Sciatic nerve (tissue), 2 donors: ENCODE results near the gene KPNA4. TPM values are rescaled to one million over a fixed set of nuclear protein-coding genes. Genes with fewer than 3 reads are reported as not detected.
"Not testable (repeated sequence)": the region's sequence is repeated elsewhere in the genome, so short reads cannot be mapped to it uniquely, and the experiment has no call there.

ENCODE experiments used
- ATAC-seq: fragments of 200-7000 bp; cut with Tn5 transposase; one replicate; pipeline ENCODE4 v1.9.1; 2020; ENCODE audit warnings: mild to moderate bottlenecking, moderate library complexity
- DNase-seq: peaks from one replicate; pipeline ENCODE4 v3.0.0-alpha.2; 2020; ENCODE audit warnings: low spot score
- intact Hi-C: fragments of 100-400 bp; cut with DNase I; formaldehyde crosslinking; loops from one replicate; pipeline ENCODE4 v1.14.2; 2022
- total RNA-seq: library from RNA; stranded (reverse); fragmentation: NEBNext Ultra II Directional; extraction: Animal tissue kit (Norgen Biotek cat#: 25700); gene quantifications from one replicate; pipeline ENCODE4 v1.2.1, GENCODE V29; 2021
- donor health status: DM: no; HTN: no; CAD: no.
- donor health status: DM: no; HTN: no; CAD: no.

KPNA4 gene
- total RNA-seq, 1 donor from 2014 or later = 62.0 TPM

GRCh38 chr3:160531311-160531710 is 34.1 kb downstream of the KPNA4 start:
- ATAC-seq = no peak
- intact Hi-C loops = no loop called here

GRCh38 chr3:160516391-160516790 is 49.0 kb downstream of the KPNA4 start:
- intact Hi-C loops, ATAC-seq, DNase-seq: not testable (repeated sequence)

More at GRCh38 chr3:160531311-160531710, 34.1 kb downstream of the KPNA4 start:
- no peak for DNase-seq

DNA sequence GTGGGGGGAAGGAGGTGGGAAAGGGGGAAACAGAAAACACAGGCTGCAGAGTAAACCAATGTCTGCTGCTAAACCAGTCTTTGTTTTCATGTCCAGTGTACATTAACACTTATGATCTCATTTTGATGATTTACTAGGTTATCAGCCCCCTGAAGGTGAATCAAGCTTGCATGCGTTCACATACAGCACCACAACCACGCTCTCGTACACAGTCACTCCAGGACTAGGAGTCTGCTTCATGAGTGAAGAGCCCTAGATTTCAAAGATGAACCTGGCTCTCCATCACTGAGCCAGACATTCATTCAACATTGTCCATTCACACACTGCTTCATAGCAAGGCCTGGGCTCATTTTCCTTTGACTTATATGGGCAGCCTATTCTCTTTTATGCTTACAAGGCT is 64.0 kb downstream of the KPNA4 start:
- DNase-seq (no peak), ATAC-seq (no peak)
- intact Hi-C loops = no loop called here

- ATAC-seq = no peak
- intact Hi-C loops = no loop called here
- no peak for DNase-seq
Observed at GRCh38 chr3:160498202-160498601, 67.2 kb downstream of the KPNA4 start.

- intact Hi-C loops = no loop called here
- no peak for DNase-seq
- ATAC-seq = no peak
Observed at GRCh38 chr3:160490166-160490565, 75.2 kb downstream of the KPNA4 start.

DNA sequence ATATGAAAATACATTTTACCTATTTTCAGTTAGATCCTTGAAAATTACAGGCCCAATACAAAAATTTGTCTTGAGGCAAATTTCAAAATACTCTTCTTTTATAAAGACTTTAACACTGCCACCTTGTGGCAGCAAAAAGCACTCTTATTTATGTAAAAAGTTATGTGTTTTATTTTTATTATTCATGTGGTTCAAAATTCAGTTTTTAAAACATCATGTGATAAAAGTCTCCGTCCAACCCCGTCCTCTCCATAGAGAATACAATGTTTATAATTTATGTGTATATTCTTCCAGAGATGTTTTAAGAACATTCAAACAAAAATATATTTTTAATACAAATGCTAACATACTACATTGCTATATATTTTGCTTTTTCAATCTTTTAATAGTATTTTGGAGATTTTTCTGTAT is 78.9 kb downstream of the KPNA4 start:
- ATAC-seq (no peak), DNase-seq (no peak)
- intact Hi-C loops = no loop called here

- DNase-seq = no peak
Observed at GRCh38 chr3:160482796-160483195, 82.6 kb downstream of the KPNA4 start.

DNA sequence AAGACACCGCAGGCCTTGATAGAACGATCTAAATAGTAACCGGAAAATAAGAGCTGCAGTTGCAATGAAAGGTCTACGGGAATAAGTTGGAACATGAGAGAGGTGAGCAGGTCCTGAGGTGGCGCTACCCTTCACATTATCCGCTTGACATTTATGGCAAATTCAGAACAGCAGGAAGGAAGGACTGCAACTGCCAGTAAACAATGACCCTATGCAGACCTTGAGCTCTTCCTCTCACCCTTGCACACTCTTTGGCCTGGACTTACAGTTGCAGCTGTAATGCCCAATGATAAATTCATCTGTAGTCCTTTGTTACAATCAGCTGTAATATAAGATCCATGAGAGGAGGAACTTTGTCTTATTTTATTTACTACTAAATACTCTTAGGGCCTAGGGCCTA is 83.5 kb downstream of the KPNA4 start:
- no peak for DNase-seq
- no peak for ATAC-seq
- intact Hi-C loops = no loop called here

More at GRCh38 chr3:160482796-160483195, 82.6 kb downstream of the KPNA4 start:
- no peak for ATAC-seq
- intact Hi-C loops = no loop called here

- intact Hi-C loops = no loop called here
- DNase-seq (no peak), ATAC-seq (no peak)
Observed at GRCh38 chr3:160480931-160481330, 84.4 kb downstream of the KPNA4 start.

DNA sequence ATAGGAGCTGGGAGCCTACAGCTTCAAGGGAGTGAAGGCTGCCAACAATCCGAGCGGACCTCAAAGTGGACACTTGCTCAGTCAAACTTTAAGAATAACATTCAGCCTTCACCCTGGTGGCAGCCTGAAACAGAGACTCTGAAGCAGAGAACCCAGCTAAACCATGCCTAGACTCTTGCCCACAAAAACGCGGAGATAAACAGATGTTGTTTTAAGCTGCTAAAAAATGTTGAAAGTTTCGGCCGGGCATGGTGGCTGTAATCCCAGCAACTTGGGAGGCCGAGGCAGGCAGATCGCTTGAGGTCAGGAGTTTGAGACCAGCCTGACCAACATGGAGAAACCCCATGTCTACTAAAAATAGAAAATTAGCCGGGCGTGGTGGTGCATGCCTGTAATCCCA is 86.0 kb downstream of the KPNA4 start:
- DNase-seq (no peak), ATAC-seq (no peak)
- intact Hi-C loops = no loop called here

- ATAC-seq (no peak), DNase-seq (no peak)
- intact Hi-C loops = no loop called here
Observed at GRCh38 chr3:160478338-160478737, 87.0 kb downstream of the KPNA4 start.

DNA sequence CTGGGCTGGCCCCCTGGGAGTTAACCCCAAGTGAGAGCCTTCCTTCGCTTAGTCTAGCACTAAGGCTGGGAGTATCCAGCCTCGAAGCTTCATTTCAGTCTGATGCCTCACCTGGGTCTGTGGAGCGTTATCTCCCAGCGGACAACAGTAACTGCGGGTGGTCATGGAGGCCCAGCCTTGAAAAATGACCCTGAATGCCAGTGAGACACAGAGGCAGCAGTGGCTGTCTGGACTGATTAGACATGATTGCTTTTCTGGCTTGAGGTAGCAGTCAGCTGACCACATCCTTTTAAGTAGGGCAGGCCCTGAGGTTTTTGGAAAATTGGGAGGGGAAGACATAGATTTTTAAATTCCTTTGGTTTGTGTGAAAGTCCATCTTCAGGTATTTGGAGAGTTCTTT is 87.6 kb downstream of the KPNA4 start:
- DNase-seq (no peak), ATAC-seq (no peak)
- intact Hi-C loops = no loop called here

DNA sequence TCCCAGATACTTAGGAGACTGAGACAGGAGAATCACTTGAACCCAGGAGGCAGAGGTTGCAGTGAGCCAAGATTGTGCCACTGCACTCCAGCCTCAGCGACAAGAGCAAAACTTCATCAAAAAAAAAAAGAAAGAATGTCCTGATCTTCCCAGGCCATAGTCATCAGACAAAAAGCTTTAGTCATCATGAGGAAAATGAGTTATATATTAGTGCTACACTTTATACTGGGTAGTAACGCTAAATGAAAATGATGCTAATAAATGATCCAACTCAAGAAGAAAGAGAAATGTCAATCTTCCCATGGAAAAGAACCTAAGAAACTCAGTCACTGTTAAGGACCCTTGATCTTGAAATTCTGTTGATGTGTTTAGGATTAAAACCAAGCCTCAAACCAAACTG is 89.5 kb downstream of the KPNA4 start:
- DNase-seq = no peak
- no peak for ATAC-seq
- intact Hi-C loops = no loop called here

GRCh38 chr3:160475153-160475552 is 90.2 kb downstream of the KPNA4 start:
- DNase-seq = no peak
- intact Hi-C loops = no loop called here
- no peak for ATAC-seq

DNA sequence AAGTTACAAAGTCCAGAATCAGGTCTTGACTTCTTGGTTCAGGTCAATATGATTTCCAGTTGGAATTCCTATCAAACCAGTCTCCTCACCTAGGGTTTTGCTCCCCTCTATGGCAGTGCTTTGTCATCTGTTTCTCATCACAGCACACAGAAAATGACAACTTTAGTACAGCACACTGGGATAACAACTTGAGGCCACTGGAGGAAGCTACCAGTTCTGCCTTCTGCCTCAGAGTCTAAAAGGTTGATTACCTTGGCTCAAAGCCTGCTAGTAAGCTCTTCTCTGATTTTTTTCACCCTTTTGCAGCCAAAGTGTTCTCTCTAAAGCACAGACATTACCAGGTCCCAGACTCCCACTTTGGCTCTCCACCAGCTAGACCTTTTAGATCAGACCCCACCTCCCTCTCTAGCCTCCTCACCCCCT is 90.9 kb downstream of the KPNA4 start:
- ATAC-seq = no peak
- no peak for DNase-seq
- intact Hi-C loops = no loop called here

GRCh38 chr3:160473978-160474377 is 91.4 kb downstream of the KPNA4 start:
- DNase-seq (no peak), ATAC-seq (no peak)
- intact Hi-C loops = no loop called here

GRCh38 chr3:160473221-160473620 is 92.2 kb downstream of the KPNA4 start:
- intact Hi-C loops = no loop called here
- ATAC-seq (no peak), DNase-seq (no peak)

DNA sequence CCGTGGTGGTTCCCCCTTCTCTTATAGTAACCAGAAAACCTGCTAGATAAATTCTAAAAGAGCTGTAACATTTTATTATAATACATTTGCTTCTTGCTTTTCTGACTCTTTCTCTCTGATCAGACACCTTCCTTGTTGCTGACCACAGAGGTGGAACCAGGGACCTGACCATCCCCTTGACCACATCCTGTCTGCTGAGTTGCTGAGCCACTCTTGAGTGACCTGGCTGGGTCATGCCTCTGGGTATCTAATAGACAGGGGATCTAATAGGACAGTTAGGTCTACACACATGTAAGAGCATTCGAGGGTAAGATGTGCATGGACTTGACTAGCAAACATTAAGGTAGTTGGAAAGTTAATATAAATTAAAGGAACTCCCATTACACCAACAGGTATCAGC is 93.0 kb downstream of the KPNA4 start:
- ATAC-seq (no peak), DNase-seq (no peak)
- intact Hi-C loops = no loop called here

GRCh38 chr3:160471892-160472291 is 93.5 kb downstream of the KPNA4 start:
- ATAC-seq = no peak
- intact Hi-C loops = no loop called here
- no peak for DNase-seq

DNA sequence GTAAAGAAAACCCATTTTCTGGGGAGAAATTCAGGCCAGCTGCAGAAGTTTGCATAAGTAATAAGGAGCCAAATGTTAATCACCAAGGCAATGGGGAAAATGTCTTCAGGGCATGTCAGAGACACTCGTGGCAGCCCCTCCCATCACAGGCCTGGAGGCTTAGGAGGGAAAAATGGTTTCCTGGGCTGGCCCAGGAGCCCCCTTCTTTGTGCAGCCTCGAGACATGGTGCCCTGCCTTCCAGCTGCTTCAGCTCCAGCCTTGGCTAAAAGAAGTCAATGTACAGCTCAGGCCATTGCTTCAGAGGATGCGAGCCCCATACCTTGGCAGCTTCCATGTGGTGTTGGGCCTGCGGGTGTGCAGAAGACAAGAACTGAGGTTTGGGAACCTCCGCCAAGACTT is 95.2 kb downstream of the KPNA4 start:
- no peak for ATAC-seq
- DNase-seq = no peak
- intact Hi-C loops = no loop called here

- intact Hi-C loops = no loop called here
- no peak for DNase-seq
- ATAC-seq = no peak
Observed at GRCh38 chr3:160464971-160465370, 100.4 kb downstream of the KPNA4 start.

- intact Hi-C loops = no loop called here
- ATAC-seq = no peak
- DNase-seq = no peak
Observed at GRCh38 chr3:160464321-160464720, 101.0 kb downstream of the KPNA4 start.
